HG02678 (cell line): Measurements from ENCODE around the gene TAF6L.
"Not testable (repeated sequence)": the region's sequence is repeated elsewhere in the genome, so short reads cannot be mapped to it uniquely, and the experiment has no call there.

Experiments
- ATAC-seq: cut with Tn5 transposase; IDR thresholded peaks from one replicate; pipeline ENCODE4 v1.9.1; 2021; ENCODE audit warnings: mild to moderate bottlenecking, moderate library complexity; ENCODE audit not compliant: unreplicated experiment

Gene TAF6L

DNA sequence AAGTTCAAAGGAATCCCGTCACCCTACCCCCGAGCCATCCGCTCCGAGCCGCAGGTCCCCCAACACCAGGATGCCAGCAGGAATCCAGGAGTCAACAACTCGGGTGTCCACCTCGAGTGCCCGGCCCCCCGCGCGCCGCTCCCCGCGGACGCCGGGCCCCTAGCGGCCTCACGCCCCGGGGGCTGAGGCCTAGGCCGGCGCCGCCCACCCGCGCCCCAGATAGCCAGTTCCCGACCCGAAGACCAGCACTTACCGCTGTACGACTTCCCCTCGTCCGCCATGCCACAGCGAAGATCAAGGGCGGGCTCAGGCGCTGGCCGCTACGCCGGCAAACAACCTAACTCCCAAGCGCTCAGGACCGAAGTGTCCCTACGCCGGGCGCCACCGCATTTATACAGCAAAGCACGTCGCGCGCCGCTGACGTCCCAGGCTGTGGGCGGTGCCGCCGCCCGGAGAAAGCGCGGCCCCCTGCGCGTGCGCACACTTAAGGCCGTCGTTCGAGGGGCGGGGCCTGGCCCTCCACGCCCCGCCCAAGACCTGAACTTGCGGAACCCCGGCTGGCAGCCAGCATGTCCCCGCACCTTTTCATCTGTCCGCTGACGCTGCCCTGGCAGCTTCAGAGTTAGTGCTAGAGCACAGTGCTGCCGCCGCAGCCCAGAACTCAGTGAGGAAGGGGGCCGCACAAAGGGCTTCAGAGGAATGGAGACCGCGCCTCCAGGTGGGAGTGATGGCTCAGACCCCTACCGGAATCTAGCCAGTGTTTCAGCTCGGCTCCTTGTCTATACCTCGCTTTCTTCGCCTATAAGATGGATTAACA lies 34.1 kb downstream of the TAF6L start, which contains the start of gene NXF1:
NXF1 (minus strand) TSS at position 365 of the 817 bp plus-strand sequence; CDS start at position 281, 84 bp downstream.
- peak; percentile 87 for ATAC-seq

DNA sequence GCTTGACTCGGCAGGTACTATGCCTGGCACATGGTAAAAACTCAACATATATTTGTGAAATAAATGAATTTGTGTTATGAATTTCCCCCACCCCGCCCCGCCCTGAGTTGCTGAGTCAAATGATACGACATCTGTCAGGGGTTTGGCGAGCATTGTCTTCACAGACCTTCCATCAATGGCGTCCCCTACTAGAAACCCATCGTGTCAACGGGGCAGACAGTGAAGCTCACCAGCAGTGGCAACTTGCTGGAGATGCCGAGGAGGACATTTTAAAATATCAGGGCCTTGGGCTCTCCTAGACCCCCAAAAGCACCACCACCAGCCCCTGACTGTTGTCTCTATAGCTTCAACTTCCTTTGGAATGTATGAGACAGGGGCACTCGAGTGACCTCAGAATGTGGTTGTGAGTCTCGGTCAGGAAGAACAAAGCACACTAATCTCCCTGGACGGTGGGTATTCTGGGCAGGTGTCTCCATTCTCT lies 34.8 kb downstream of the TAF6L start:
- ATAC-seq = no peak

DNA sequence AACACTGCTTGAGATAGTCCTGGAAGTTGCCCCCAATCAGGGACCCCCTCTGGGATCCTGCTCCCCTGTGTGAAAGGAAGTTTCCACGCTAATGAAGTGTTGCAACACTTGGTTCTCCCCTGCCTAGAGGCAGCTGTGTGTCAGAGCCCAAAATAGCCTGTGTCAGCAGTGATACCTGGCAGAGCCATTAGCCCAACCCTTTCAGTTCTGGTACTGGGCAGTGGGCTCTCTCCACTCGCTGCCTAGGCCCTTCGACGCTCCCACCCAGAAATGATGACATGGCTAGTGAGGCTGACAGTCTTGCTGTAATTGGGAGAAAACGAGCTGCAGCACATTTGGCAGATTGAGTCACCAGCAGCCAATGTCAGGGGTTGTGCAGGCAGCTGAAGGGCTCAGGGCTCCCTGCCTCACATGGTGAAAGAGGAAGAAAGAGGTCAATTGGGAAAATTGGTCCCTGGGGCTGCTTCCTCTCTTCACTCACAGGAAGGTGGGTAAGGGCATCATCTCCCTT lies 35.5 kb downstream of the TAF6L start:
- no peak for ATAC-seq

DNA sequence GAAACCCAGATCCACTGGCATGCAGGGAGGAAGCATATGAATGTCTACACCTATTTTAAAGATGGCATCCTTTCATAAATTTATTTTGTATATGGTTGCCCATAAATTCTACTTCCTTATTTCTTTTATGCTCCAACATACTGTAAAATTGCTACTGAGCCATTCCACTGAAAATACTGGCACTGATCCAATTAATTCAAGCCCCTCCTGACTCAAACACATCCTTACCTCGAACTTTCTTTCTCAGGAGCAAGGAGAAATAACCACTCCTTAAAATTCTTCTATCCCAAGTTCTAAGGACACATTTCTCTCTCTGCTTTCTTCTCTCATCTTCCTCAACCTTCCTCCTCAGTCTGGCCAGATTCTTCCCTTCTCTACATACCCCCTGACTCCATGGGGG lies 39.6 kb downstream of the TAF6L start:
- ATAC-seq = no peak

DNA sequence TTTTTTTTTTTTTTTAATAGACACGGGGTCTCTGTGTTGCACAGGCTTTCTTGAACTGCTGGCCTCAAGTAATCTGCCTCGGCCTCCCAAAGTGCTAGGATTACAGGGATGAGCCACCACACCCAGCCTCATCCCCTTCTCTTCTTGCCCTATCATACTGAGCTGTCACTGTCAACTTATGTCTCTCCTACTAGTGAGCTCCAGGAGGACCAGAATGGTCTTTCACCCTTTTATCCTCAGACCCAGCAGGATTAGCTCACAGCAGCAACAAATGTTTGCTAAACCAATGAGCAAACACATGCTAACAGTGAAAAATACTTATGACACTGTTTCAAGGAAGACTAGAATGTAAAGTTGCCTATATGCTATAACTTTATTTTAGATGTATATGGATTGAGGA lies 40.5 kb downstream of the TAF6L start:
- no peak for ATAC-seq

DNA sequence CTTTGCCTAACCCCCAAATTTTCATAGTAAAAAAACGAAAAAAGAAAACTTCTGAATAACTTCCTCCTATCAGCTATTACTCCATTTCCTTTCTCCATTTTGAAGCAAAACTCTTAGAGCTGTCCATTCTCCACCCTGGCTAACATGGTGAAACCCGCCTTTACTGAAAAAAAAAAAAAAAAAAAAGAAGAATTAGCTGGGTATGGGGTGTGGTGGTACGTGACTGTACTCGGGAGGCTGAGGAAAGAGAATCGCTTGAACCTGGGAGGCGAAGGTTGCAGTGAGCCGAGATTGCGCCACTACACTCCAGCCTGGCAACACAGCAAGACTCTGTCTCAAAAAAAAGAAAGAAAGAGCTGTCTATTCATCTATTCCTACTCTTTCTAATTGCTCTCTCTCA lies 45.4 kb downstream of the TAF6L start:
- ATAC-seq = no peak

DNA sequence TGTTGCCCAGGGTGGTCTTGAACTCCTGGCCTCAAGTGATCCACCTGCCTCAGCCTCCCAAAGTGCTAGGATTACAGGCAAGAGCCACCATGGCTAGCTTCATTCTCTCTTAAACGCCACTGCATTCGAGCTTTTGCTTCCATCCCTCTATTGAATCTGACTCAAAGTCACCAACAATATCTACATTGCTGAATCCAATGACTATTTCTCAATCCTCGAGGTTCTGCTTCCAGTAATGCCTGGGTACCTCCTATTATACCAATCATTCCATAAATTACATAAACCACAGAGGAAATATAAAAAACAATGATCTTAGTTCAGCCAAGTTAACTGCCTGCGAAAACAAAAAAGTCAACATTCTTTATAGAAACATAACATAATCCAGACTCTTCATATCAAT lies 45.9 kb downstream of the TAF6L start:
- ATAC-seq = no peak

DNA sequence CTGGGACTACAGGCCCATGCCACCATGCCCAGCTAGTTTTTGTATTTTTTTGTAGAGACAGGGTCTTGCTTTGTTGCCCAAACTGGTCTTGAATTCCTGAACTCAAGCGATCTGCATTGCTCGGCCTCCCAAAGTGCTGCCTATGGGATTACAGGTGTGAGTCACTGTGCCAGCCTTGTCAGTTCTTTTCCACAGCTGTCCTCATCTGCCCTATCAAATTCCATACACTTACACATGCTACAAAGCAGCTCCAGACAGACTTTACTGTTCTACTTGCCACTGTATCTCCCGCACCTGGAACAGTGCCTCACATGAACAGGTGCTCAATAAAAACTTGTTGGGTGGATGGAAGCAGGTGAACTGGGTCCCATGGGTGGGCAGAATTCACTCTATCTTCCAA lies 52.5 kb downstream of the TAF6L start:
- ATAC-seq = no peak

DNA sequence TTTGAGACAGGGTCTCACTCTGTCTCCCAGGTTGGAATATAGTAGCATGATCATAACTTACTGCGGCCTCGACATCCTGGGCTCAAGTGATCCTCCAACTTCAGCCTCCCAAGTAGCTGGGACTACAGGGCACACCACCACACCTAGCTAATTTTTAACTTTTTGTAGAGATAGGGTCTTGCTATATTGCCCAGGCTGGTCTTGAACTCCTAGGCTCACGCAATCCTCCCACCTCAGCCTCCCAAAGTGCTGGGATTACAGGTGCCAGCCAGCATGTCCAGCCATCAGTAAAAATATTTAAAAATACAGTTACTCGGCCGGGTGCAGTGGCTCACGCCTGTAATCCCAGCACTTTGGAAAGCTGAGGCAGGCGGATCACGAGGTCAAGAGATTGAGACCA lies 56.9 kb downstream of the TAF6L start:
- not testable (repeated sequence) for ATAC-seq

DNA sequence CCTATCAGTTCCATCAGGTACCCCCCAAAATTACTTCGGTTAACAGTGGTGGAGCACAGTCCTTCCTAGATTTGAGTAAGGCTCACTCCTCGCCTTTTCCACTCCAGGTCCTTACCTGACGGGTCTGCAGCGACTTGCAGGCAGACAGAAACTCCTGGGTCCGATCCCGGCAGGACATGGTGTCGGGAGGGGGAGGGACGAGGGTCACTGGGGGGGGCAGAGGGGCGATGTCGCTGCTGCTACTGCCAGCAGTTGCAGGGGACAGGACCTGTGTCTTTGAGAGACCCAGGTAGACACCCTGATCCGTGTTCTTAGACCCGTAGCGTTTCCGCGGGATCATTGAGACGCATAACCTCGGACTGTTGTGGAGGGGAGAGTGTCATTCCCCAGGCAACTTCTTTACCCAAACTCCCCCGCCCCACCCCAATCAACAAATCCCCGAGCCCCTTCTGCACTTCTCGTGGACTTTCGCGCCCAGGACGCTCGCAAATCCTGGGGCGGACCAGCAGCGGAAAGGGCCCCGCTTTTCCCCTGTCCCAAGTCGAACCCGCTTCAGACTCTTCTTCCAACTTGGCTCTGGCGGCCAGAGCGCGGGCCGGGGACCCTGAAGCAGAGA lies 59.8 kb downstream of the TAF6L start:
- no peak for ATAC-seq

DNA sequence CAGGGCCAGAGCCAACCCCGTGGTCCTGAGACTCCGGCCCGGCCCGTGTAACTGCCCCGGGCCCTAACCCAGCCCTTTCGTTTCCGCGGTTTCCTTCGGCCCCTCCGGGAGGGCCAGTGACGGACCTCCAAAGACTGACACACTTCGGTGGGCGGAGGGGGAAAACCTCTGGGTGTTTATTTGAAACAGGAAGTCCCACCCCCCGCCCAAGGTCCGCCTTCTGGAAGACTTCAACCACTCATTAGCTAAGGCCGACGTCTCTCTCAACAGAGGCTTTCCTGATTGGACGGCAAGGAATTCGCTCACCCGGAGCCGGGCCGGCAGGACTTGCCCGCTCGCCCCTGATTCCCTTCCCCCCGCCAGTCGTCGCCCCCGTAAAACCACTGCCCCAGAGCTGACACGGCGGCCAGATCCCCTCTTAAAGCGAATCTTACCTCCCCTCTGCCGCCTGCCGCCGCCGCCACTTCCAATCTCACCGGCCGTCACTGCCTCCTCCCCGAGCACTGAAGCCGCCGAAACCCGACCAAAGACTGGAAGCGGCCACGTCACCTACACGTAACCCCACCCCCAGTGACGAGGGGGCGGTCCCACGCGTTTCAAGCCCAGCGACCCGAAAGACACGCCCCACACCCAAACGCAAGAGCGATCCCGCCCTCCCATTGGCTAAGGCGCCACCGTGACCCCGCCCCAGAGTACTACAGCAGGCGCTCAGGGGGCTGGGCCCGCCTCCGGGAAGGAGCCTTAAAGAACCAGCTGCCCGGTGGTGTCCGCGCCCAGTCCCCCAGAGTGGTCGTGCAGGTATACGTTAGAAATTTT lies 60.5 kb downstream of the TAF6L start, which contains the start of gene STX5:
STX5 (minus strand) TSS at position 532 of the 816 bp plus-strand sequence. CDS start 808 bp downstream, outside the sequence.
- ATAC-seq = peak; percentile 90

DNA sequence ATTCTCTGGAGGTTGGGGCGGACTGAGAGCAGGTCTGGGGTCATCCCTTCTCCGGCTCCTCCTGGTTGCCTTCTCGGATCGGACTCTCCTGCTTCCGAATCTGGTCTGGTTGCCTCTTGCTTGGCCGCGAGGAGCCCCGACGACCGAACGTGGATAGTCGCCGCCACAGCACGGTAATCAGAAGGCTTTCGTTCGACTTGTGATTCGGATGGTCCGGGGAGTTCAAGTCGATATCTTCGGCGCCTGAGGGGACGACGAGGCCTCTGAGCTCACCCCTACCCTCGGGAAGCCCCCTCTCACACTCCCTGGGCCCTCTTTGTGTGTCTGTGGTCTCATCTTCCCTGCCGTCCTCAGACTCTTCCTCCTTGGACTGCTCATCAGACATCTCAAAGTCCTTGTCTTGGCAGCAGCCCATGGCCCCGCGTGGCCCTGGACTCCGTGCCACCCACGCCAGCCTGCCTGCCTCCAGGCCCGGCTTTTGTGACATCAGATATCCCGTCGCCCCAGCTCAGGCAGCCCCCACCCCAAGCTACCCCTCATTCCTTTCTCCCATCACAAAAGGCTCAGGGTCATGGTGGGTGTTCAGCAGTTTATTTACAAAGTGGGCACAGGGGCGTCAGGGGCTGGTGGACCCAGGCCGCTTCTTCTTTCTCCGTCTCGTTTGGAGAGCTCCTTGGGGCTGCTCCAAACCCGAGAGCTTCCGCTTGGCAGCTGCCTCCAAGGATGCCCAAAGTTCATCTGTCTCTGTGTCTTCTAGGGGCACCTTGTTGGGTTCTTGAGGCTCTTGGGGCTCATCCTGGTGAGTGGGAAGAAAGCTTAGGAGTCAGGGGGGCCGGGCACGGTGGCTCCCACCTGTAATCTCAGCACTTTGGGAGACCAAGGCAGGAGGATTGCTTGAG lies 61.4 kb downstream of the TAF6L start, which contains the start of gene TEX54:
TEX54 (minus strand) TSS at position 506 of the 899 bp plus-strand sequence.
- ATAC-seq = peak; percentile 15

DNA sequence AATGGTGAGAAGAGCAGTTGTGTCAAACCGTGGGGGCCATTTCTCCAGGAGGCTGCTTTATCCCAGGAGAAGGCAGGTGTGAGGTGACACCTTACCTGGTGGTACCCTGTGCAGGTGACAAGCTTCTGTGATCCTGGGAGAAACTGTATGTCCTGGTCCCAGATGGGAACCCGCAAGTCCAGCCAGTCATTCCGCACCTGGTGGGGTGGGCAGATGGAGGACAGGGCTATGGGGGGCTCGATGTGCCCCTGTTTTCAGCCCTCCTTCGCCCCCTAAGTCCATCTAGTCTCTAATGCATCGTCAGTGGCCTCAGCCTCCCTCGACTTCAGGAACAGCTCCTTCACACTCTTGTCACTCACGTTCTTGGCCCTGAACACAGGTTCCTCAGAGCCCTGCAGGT lies 64.1 kb downstream of the TAF6L start:
- ATAC-seq = no peak
